Lung (tissue), 12 donors: ENCODE measurements around the gene KHDRBS2. TPM values are rescaled to one million over a fixed set of nuclear protein-coding genes. Genes with fewer than 3 reads are reported as not detected.
A peak's percentile ranks its signal among the peaks of the same experiment; 100 is the strongest.
"Not testable (repeated sequence)": the region's sequence is repeated elsewhere in the genome, so short reads cannot be mapped to it uniquely, and the experiment has no call there.

Experiments used
- ATAC-seq: fragments of 200-7000 bp; cut with Tn5 transposase; one replicate; pipeline ENCODE4 v1.9.1; 2020; ENCODE audit warnings: moderate number of reproducible peaks; ENCODE audit not compliant: insufficient read depth, low FRiP score
- DNase-seq, 3 donors: peaks; one replicate each; pipeline ENCODE4 v3.0.0-alpha.2; 2013 to 2017
- H3K27ac ChIP-seq, 2 donors: one replicate each; pipeline ENCODE4 v1.5.1; 2013; ENCODE audit warnings: mild to moderate bottlenecking in 2 of 2, moderate library complexity in 2 of 2, control low read depth in 1 of 2, inconsistent platforms in 1 of 2, low read depth in 1 of 2, low read length in 1 of 2
- H3K27me3 ChIP-seq, 3 donors: one replicate each; pipeline ENCODE4 v1.5.1; 2013; ENCODE audit warnings: low read length in 2 of 3; ENCODE audit not compliant: control insufficient read depth in 3 of 3, insufficient read depth in 3 of 3
- H3K36me3 ChIP-seq, 4 donors: one replicate each; pipeline ENCODE4 v1.5.1; 2013; ENCODE audit warnings: low read length in 4 of 4, mild to moderate bottlenecking in 1 of 4, moderate library complexity in 1 of 4; ENCODE audit not compliant: control insufficient read depth in 4 of 4, insufficient read depth in 4 of 4
- H3K4me1 ChIP-seq, 5 donors: one replicate each; pipeline ENCODE4 v1.5.1; 2013; ENCODE audit warnings: low read length in 5 of 5, mild to moderate bottlenecking in 2 of 5, moderate library complexity in 1 of 5; ENCODE audit not compliant: control insufficient read depth in 5 of 5, insufficient read depth in 5 of 5
- H3K4me3 ChIP-seq: one replicate; pipeline ENCODE4 v1.5.1; 2013; ENCODE audit warnings: mild to moderate bottlenecking, control low read depth, moderate library complexity
- H3K9ac ChIP-seq, 2 donors: one replicate each; pipeline ENCODE4 v1.5.1; 2013; ENCODE audit warnings: low read length in 2 of 2, control low read depth in 1 of 2; ENCODE audit not compliant: insufficient read depth in 1 of 2
- H3K9me3 ChIP-seq, 4 donors: one replicate each; pipeline ENCODE4 v1.5.1; 2013; ENCODE audit warnings: low read length in 3 of 4, mild to moderate bottlenecking in 1 of 4, moderate library complexity in 1 of 4; ENCODE audit not compliant: control insufficient read depth in 4 of 4, insufficient read depth in 3 of 4
- CTCF ChIP-seq: IDR thresholded peaks from 2 replicates; pipeline ENCODE4 v1.5.1; 2012; ENCODE audit warnings: mild to moderate bottlenecking; ENCODE audit errors: control extremely low read depth, extremely low read depth
- WGBS, 2 donors: extraction: QIAGEN DNeasy Blood & Tissue Kit; methylation state at CpG; one replicate each; pipeline ENCODE4 v1.1.7; 2013; 5-methylcytosine and 5-hydroxymethylcytosine counted together
- polyA plus RNA-seq, 2 donors: library from polyadenylated mRNA; stranded (reverse); fragments of 200-250 nt; gene quantifications; one replicate each; pipeline ENCODE4 v1.2.1, GENCODE V29; 2013
- total RNA-seq, 2 donors: library from RNA; depleted of rRNA in 1 of 2; stranded (reverse); fragments of >200 nt in 1 of 2; gene quantifications; one replicate each; pipeline ENCODE4 v1.2.1, GENCODE V29; 2014 to 2021
- donor health status: control.
- donor health status: control.
- donor health status: Bipolar disorder and iron deficiency.
- donor health status: healthy.
- donor health status: DM: yes; HTN: yes; CAD: no.

The KHDRBS2 gene
- total and polyA plus RNA-seq, 4 donors, result 0.68 to 43.9 (median 3.8) TPM

GRCh38 chr6:61817716-61818115 is 468.3 kb downstream of the KHDRBS2 start:
- no peaks in the 10 kb centered on the region for H3K9me3 ChIP-seq
- no peaks in the 10 kb centered on the region for H3K4me1 ChIP-seq
- no peak for DNase-seq
- 93 to 95% methylated on average over 2 of the region's 2 CpGs for WGBS, 2 donors
- H3K27me3 ChIP-seq, result no peaks in the 10 kb centered on the region
- no peak for ATAC-seq
- no peak overlapping the region for H3K4me3 ChIP-seq
- no peak for TF ChIP-seq CTCF
- no peak overlapping the region for H3K27ac ChIP-seq
- no peak overlapping the region for H3K9ac ChIP-seq
- H3K36me3 ChIP-seq, result no peaks in the 10 kb centered on the region

GRCh38 chr6:61810047-61810446 is 476.0 kb downstream of the KHDRBS2 start:
- Histone ChIP-seq H3K4me1 (no peaks in the 10 kb centered on the region), H3K9me3 (peaks cover 0 to 1% (median 0%) of the 10 kb centered on the region in 4 donors), H3K9ac (no peak overlapping the region), H3K36me3 (no peaks in the 10 kb centered on the region), H3K4me3 (no peak overlapping the region), H3K27me3 (no peaks in the 10 kb centered on the region), H3K27ac (no peak overlapping the region)
- no peak for ATAC-seq
- DNase-seq, result no peak
- WGBS, 2 donors, result 84 to 88% methylated on average over 3 of the region's 3 CpGs
- TF ChIP-seq CTCF, result no peak

GRCh38 chr6:61809004-61809595 is 476.9 kb downstream of the KHDRBS2 start:
- H3K27ac ChIP-seq, result no peak overlapping the region
- H3K36me3 ChIP-seq, result no peaks in the 10 kb centered on the region
- WGBS, 2 donors, result 16 to 19% methylated on average over 1 of the region's 1 CpG
- peaks cover 0 to 3% (median 1%) of the 10 kb centered on the region in 4 donors for H3K9me3 ChIP-seq
- peak; percentile 13 to 80 (median 76) for DNase-seq
- H3K4me1 ChIP-seq, result no peaks in the 10 kb centered on the region
- peak; percentile 68 for ATAC-seq
- no peaks in the 10 kb centered on the region for H3K27me3 ChIP-seq
- H3K9ac ChIP-seq, result no peak overlapping the region
- H3K4me3 ChIP-seq, result no peak overlapping the region
- peak; percentile 4 for TF ChIP-seq CTCF

GRCh38 chr6:61787998-61788397 is 498.0 kb downstream of the KHDRBS2 start:
- Histone ChIP-seq H3K27me3 (no peaks in the 10 kb centered on the region), H3K4me1 (no peaks in the 10 kb centered on the region), H3K9me3 (no peaks in the 10 kb centered on the region), H3K9ac (no peak overlapping the region), H3K36me3 (no peaks in the 10 kb centered on the region), H3K4me3 (no peak overlapping the region), H3K27ac (no peak overlapping the region)
- ATAC-seq (no peak), DNase-seq (no peak)
- WGBS, 2 donors, result 87 to 89% methylated on average over 1 of the region's 1 CpG
- no peak for TF ChIP-seq CTCF

- not testable (repeated sequence) for H3K9ac ChIP-seq, H3K27ac ChIP-seq, DNase-seq, H3K9me3 ChIP-seq, H3K36me3 ChIP-seq, H3K27me3 ChIP-seq, H3K4me3 ChIP-seq, H3K4me1 ChIP-seq, ATAC-seq
- 94 to 97% methylated on average over 11 of the region's 11 CpGs for WGBS, 2 donors
These were observed 516.6 kb downstream of the KHDRBS2 start for GRCh38 chr6:61769446-61769845.
